Neural cell (in vitro differentiated cells): ENCODE results near the gene HBZ.
"Not testable (repeated sequence)": the region's sequence is repeated elsewhere in the genome, so short reads cannot be mapped to it uniquely, and the experiment has no call there.

Experiments
- EP300 ChIP-seq: fragments of 450-650 bp; conservative IDR thresholded peaks from 2 replicates; pipeline ENCODE4 v1.6.1; 2014; ENCODE audit warnings: antibody characterized with exemption, mild to moderate bottlenecking, moderate library complexity; ENCODE audit not compliant: poor library complexity, severe bottlenecking
- EZH2 ChIP-seq: fragments of 200-600, 300-800 bp; shearing (Covaris generic), sonication (generic); IDR thresholded peaks from 2 replicates; pipeline ENCODE4 v1.6.1; 2014; ENCODE audit warnings: antibody characterized with exemption, low read length, borderline replicate concordance, mild to moderate bottlenecking; ENCODE audit not compliant: insufficient read depth, poor library complexity, severe bottlenecking
- MXI1 ChIP-seq: fragments of 450-650 bp; conservative IDR thresholded peaks from 2 replicates; pipeline ENCODE4 v1.6.1; 2014; ENCODE audit warnings: antibody characterized with exemption, mild to moderate bottlenecking; ENCODE audit not compliant: poor library complexity, severe bottlenecking
- POLR2AphosphoS5 ChIP-seq: IDR thresholded peaks from 2 replicates; pipeline ENCODE4 v1.6.1; 2012
- RAD21 ChIP-seq: fragments of 450-650 bp; conservative IDR thresholded peaks from 2 replicates; pipeline ENCODE4 v1.6.1; 2014; ENCODE audit warnings: antibody characterized with exemption, mild to moderate bottlenecking, moderate library complexity
- SMC3 ChIP-seq: fragments of 450-650 bp; conservative IDR thresholded peaks from 2 replicates; pipeline ENCODE4 v1.6.1; 2014; ENCODE audit warnings: antibody characterized with exemption, mild to moderate bottlenecking, moderate library complexity; ENCODE audit not compliant: poor library complexity
- TAF1 ChIP-seq: IDR thresholded peaks from 2 replicates; pipeline ENCODE4 v1.6.1; 2012; ENCODE audit warnings: low read depth
- TF ChIP-seq, protein P1 (sequence below): fragments of 450-650 bp; IDR thresholded peaks from 2 replicates; pipeline ENCODE4 v1.5.1; 2014; ENCODE audit warnings: antibody characterized with exemption, mild to moderate bottlenecking, moderate library complexity; ENCODE audit not compliant: poor library complexity, severe bottlenecking
- TF ChIP-seq, protein P2 (sequence below): IDR thresholded peaks from 2 replicates; pipeline ENCODE4 v1.6.1; 2012; ENCODE audit warnings: borderline replicate concordance

DNA sequence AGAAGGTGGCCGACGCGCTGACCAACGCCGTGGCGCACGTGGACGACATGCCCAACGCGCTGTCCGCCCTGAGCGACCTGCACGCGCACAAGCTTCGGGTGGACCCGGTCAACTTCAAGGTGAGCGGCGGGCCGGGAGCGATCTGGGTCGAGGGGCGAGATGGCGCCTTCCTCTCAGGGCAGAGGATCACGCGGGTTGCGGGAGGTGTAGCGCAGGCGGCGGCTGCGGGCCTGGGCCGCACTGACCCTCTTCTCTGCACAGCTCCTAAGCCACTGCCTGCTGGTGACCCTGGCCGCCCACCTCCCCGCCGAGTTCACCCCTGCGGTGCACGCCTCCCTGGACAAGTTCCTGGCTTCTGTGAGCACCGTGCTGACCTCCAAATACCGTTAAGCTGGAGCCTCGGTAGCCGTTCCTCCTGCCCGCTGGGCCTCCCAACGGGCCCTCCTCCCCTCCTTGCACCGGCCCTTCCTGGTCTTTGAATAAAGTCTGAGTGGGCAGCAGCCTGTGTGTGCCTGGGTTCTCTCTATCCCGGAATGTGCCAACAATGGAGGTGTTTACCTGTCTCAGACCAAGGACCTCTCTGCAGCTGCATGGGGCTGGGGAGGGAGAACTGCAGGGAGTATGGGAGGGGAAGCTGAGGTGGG, 20.9 kb downstream of the HBZ start:
- not testable (repeated sequence) for TF ChIP-seq EZH2, EP300, RAD21, TAF1, MXI1, SMC3, POLR2AphosphoS5
- TF ChIP-seq, protein P1, sequence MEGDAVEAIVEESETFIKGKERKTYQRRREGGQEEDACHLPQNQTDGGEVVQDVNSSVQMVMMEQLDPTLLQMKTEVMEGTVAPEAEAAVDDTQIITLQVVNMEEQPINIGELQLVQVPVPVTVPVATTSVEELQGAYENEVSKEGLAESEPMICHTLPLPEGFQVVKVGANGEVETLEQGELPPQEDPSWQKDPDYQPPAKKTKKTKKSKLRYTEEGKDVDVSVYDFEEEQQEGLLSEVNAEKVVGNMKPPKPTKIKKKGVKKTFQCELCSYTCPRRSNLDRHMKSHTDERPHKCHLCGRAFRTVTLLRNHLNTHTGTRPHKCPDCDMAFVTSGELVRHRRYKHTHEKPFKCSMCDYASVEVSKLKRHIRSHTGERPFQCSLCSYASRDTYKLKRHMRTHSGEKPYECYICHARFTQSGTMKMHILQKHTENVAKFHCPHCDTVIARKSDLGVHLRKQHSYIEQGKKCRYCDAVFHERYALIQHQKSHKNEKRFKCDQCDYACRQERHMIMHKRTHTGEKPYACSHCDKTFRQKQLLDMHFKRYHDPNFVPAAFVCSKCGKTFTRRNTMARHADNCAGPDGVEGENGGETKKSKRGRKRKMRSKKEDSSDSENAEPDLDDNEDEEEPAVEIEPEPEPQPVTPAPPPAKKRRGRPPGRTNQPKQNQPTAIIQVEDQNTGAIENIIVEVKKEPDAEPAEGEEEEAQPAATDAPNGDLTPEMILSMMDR, result not testable (repeated sequence)
- TF ChIP-seq, protein P2, sequence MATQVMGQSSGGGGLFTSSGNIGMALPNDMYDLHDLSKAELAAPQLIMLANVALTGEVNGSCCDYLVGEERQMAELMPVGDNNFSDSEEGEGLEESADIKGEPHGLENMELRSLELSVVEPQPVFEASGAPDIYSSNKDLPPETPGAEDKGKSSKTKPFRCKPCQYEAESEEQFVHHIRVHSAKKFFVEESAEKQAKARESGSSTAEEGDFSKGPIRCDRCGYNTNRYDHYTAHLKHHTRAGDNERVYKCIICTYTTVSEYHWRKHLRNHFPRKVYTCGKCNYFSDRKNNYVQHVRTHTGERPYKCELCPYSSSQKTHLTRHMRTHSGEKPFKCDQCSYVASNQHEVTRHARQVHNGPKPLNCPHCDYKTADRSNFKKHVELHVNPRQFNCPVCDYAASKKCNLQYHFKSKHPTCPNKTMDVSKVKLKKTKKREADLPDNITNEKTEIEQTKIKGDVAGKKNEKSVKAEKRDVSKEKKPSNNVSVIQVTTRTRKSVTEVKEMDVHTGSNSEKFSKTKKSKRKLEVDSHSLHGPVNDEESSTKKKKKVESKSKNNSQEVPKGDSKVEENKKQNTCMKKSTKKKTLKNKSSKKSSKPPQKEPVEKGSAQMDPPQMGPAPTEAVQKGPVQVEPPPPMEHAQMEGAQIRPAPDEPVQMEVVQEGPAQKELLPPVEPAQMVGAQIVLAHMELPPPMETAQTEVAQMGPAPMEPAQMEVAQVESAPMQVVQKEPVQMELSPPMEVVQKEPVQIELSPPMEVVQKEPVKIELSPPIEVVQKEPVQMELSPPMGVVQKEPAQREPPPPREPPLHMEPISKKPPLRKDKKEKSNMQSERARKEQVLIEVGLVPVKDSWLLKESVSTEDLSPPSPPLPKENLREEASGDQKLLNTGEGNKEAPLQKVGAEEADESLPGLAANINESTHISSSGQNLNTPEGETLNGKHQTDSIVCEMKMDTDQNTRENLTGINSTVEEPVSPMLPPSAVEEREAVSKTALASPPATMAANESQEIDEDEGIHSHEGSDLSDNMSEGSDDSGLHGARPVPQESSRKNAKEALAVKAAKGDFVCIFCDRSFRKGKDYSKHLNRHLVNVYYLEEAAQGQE, result not testable (repeated sequence)
